ENCODE results near the gene APOBEC3C.
"Not testable (repeated sequence)": the region's sequence is repeated elsewhere in the genome, so short reads cannot be mapped to it uniquely, and the experiment has no call there.

Gene APOBEC3C

DNA sequence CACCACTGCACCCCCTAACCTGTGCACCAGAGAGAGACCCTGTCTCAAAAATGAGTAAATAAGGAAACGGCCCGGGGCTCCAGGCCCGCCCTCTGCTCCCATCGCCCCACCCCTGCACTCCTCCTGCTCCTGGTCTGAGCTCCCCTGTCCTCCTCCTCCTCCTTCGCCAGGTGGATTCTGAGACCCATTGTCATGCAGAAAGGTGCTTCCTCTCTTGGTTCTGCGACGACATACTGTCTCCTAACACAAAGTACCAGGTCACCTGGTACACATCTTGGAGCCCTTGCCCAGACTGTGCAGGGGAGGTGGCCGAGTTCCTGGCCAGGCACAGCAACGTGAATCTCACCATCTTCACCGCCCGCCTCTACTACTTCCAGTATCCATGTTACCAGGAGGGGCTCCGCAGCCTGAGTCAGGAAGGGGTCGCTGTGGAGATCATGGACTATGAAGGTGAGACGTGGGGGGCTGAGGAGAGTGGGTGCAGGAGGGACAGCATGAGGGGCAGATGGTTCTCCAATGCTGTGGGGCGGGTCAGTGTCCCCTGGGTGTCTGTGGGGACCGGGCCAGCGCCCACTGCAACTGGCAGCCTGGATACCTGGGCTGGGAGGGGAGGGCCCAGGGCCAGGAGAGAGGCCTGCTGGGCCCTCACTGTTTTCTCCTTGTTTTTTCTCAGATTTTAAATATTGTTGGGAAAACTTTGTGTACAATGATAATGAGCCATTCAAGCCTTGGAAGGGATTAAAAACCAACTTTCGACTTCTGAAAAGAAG is 3.7 kb downstream of the APOBEC3C start:
- Histone ChIP-seq H3K9me2 (replicated peaks; ENCODE audit: low read depth, low read length) (no peaks in the 10 kb centered on the region), H3K36me3 (ENCODE audit: insufficient read depth, low read length) (no peaks in the 10 kb centered on the region), H3K9ac (ENCODE audit: low read depth, low read length, poor library complexity, severe bottlenecking) (peak overlapping the region; percentile 29), H3K4me2 (ENCODE audit: low read depth, low read length, poor library complexity, severe bottlenecking) (peak overlapping the region; percentile 45), H2AFZ (ENCODE audit: low read length) (no peak overlapping the region), H3F3A (ENCODE audit: low read depth) (0 out of 2 replicates have a peak, but pooled peaks cover 3% of the 10 kb centered on the region), H3K79me2 (ENCODE audit: insufficient read depth, low read length) (peaks cover 56% of the 10 kb centered on the region), H4K20me1 (ENCODE audit: insufficient read depth, low read length, poor library complexity, severe bottlenecking) (peaks cover 3% of the 10 kb centered on the region), H3K9me3 (ENCODE audit: insufficient read depth, low read depth, low read length) (no peaks in the 10 kb centered on the region), H3K4me3 (ENCODE audit: low read length, poor library complexity, severe bottlenecking) (no peak overlapping the region), H3K27me3 (ENCODE audit: insufficient read depth, low read length, poor library complexity, severe bottlenecking) (no peaks in the 10 kb centered on the region), H3K4me1 (ENCODE audit: insufficient read depth, low read length, poor library complexity, severe bottlenecking) (peaks cover 53% of the 10 kb centered on the region)
- TF ChIP-seq, protein P1, sequence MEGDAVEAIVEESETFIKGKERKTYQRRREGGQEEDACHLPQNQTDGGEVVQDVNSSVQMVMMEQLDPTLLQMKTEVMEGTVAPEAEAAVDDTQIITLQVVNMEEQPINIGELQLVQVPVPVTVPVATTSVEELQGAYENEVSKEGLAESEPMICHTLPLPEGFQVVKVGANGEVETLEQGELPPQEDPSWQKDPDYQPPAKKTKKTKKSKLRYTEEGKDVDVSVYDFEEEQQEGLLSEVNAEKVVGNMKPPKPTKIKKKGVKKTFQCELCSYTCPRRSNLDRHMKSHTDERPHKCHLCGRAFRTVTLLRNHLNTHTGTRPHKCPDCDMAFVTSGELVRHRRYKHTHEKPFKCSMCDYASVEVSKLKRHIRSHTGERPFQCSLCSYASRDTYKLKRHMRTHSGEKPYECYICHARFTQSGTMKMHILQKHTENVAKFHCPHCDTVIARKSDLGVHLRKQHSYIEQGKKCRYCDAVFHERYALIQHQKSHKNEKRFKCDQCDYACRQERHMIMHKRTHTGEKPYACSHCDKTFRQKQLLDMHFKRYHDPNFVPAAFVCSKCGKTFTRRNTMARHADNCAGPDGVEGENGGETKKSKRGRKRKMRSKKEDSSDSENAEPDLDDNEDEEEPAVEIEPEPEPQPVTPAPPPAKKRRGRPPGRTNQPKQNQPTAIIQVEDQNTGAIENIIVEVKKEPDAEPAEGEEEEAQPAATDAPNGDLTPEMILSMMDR (conservative IDR thresholded peaks at IDR 0.05; ENCODE audit: low read length), result no peak
- no peak for TF ChIP-seq EZH2phosphoT487 (IDR thresholded peaks at IDR 0.05; ENCODE audit: borderline replicate concordance)

GRCh38 chr22:39020021-39020651 is 6.1 kb downstream of the APOBEC3C start:
- peak overlapping the region; percentile 71 for H3K9ac ChIP-seq (ENCODE audit: low read depth, low read length, poor library complexity, severe bottlenecking)
- not testable (repeated sequence) for H3K9me2 ChIP-seq (replicated peaks; ENCODE audit: low read depth, low read length); H2AFZ ChIP-seq (ENCODE audit: low read length); H3K36me3 ChIP-seq (ENCODE audit: insufficient read depth, low read length); H4K20me1 ChIP-seq (ENCODE audit: insufficient read depth, low read length, poor library complexity, severe bottlenecking); H3F3A ChIP-seq (ENCODE audit: low read depth); H3K27me3 ChIP-seq (ENCODE audit: insufficient read depth, low read length, poor library complexity, severe bottlenecking); H3K9me3 ChIP-seq (ENCODE audit: insufficient read depth, low read depth, low read length)
- peak overlapping the region; percentile 88 for H3K4me2 ChIP-seq (ENCODE audit: low read depth, low read length, poor library complexity, severe bottlenecking)
- H3K79me2 ChIP-seq (ENCODE audit: insufficient read depth, low read length), result peaks cover 69% of the 10 kb centered on the region
- peaks cover 59% of the 10 kb centered on the region for H3K4me1 ChIP-seq (ENCODE audit: insufficient read depth, low read length, poor library complexity, severe bottlenecking)
- peak overlapping the region; percentile 97 for H3K4me3 ChIP-seq (ENCODE audit: low read length, poor library complexity, severe bottlenecking)

DNA sequence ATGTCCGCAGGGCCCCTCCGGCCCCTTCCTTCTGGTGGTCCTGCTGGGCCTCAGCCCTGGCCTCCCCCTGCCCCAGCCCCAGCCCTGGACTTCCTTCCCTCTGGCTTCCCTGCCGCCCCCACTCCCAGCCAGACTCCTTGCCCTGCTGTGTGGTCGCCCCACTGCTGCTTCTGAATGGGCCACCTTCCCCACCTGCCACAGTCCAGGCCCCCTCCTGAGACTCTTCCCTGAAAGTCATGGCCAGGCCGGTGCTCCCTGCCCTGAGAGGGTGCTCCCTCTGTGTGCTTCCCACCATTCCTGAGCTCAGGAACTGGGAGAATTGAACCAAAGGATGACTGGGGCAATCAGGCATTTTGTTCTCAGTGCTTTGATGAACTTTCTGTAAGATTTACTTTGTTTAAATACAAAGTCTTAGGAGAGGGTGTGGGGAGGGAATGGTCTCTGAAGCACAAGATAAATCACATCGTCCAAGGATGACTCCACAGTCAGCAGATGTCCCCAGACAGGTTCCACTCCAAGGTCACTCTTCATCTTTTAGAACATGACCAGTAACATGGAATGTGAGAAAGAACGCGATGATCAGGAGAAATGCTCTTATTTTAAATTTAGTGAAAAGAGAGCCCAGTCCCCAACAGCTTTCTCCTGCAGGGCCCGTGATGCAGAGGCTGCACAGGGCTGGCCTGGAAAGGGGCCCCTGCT is 7.6 kb downstream of the APOBEC3C start:
- Histone ChIP-seq H4K20me1 (ENCODE audit: insufficient read depth, low read length, poor library complexity, severe bottlenecking) (peaks cover 7% of the 10 kb centered on the region), H3K27me3 (ENCODE audit: insufficient read depth, low read length, poor library complexity, severe bottlenecking) (no peaks in the 10 kb centered on the region), H3F3A (ENCODE audit: low read depth) (0 out of 2 replicates have a peak, but pooled peaks cover 3% of the 10 kb centered on the region), H3K4me1 (ENCODE audit: insufficient read depth, low read length, poor library complexity, severe bottlenecking) (peaks cover 67% of the 10 kb centered on the region), H3K4me2 (ENCODE audit: low read depth, low read length, poor library complexity, severe bottlenecking) (peak overlapping the region; percentile 85), H3K79me2 (ENCODE audit: insufficient read depth, low read length) (peaks cover 67% of the 10 kb centered on the region), H3K36me3 (ENCODE audit: insufficient read depth, low read length) (peaks cover 6% of the 10 kb centered on the region; the same call in 1 of the 2 replicates), H3K9me3 (ENCODE audit: insufficient read depth, low read depth, low read length) (no peaks in the 10 kb centered on the region), H3K9ac (ENCODE audit: low read depth, low read length, poor library complexity, severe bottlenecking) (peak overlapping the region; percentile 98), H3K4me3 (ENCODE audit: low read length, poor library complexity, severe bottlenecking) (peak overlapping the region; percentile 97), H2AFZ (ENCODE audit: low read length) (no peak overlapping the region), H3K9me2 (replicated peaks; ENCODE audit: low read depth, low read length) (no peaks in the 10 kb centered on the region)
- TF ChIP-seq, protein P1 (conservative IDR thresholded peaks at IDR 0.05; ENCODE audit: low read length), result no peak
- TF ChIP-seq EZH2phosphoT487 (IDR thresholded peaks at IDR 0.05; ENCODE audit: borderline replicate concordance), result no peak
